Neural progenitor cell (in vitro differentiated cells): Measurements from ENCODE around the gene FGFR3.

Experiments
- EZH2 ChIP-seq: fragments of 200-600 bp; sonication (generic); IDR thresholded peaks from 2 replicates; pipeline ENCODE4 v1.6.1; 2017; ENCODE audit warnings: antibody characterized with exemption, mild to moderate bottlenecking, moderate library complexity
- TF ChIP-seq, protein P1 (sequence below): fragments of 200-600 bp; sonication (generic); IDR thresholded peaks from 2 replicates; pipeline ENCODE4 v1.5.1; 2017; ENCODE audit warnings: antibody characterized with exemption, mild to moderate bottlenecking

DNA sequence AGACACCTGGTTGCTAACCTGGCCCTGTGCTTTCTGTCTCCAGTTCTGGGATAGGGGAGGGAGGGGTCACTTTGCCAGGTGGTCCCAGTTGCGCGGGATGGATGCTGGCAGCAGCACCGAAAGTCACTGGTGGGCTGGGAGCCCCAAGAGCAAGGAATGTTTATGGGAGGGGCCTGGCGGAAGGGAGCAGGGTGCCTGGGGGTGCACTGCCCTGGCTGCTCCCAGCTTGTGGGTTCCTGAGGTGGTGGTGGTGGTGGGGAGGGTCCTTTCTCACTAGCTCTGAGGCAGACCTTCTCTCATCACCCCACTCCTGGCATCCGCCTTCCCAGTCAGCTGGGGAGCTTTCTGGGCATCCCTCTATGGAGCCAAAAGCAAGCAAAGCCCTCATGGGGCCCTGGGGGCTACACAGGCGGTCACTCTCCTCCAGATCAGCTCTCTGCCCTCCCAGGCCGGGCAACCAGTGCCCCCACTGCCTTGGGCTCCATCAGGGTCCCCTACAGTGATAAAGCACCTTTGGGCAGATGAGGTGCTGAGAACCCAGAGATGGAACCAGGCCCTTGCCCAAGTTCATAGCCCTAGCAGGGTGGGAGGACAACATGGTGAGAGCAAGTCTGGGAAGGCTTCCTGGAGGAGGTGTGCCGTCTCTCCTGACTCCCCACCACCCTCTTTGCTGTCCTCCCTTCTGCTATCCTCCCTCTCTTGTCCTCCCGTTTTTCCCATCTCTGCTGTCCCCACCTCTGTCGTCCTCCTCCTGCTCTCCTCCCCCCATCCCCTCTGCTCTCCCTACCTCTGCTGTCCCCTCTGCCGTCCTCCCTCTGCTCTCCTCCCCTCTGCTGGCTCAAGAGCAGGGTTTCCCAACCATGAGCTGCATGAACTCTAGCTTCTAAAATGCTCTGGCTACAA, 16.0 kb downstream of the FGFR3 start:
- no peak for TF ChIP-seq EZH2
- TF ChIP-seq, protein P1, sequence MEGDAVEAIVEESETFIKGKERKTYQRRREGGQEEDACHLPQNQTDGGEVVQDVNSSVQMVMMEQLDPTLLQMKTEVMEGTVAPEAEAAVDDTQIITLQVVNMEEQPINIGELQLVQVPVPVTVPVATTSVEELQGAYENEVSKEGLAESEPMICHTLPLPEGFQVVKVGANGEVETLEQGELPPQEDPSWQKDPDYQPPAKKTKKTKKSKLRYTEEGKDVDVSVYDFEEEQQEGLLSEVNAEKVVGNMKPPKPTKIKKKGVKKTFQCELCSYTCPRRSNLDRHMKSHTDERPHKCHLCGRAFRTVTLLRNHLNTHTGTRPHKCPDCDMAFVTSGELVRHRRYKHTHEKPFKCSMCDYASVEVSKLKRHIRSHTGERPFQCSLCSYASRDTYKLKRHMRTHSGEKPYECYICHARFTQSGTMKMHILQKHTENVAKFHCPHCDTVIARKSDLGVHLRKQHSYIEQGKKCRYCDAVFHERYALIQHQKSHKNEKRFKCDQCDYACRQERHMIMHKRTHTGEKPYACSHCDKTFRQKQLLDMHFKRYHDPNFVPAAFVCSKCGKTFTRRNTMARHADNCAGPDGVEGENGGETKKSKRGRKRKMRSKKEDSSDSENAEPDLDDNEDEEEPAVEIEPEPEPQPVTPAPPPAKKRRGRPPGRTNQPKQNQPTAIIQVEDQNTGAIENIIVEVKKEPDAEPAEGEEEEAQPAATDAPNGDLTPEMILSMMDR, result no peak
